ENCODE measurements around the gene GART. TPM values are rescaled to one million over a fixed set of nuclear protein-coding genes. Genes with fewer than 3 reads are reported as not detected.

The GART gene
- polyA plus RNA-seq, 3 donors = 7.4 to 28.6 (median 26.1) TPM

DNA sequence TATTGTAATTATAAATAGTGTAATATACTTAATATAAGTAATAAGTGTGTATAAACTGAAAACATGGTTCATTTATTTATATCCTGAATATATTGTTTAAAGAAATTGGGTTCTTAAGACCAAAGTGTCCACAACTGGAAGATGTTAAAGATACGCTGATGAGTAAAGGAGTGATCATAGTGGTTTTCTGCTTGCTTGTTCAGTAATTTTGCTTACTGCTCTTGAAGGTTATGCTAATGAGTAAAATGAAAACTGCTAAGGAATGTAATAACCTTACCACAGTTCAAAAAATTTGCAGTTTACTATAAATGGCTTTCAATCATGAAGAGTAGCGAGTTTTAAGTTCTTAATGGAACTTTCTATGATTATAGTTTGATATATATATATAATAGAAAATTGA, 24.6 kb upstream of the GART start:
- no peak overlapping the region for H3K9ac ChIP-seq (ENCODE audit: insufficient read depth, low read length, poor library complexity, severe bottlenecking)
- WGBS (ENCODE audit: insufficient coverage) = no CpG with 5 or more reads among the region's 2 CpGs
- H3K4me1 Mint-ChIP-seq = no peaks in the 10 kb centered on the region

DNA sequence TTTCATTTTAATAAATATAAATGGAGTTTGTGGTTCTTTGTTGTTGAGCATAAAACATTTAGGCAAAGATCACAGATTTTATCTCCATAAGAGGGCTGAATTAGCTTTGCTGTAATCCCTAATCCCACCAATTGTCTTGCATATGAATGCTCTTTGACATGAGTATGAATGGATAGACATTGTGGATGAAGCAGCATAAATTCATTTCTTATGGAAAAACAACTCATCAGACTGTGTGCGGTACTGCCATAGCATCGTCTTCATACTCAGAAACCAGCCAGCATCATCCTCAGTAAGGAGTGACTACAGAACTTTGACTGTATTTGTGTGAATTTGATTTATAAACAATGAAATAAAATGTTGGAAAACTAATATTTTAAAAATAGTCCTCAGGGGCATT, 20.5 kb upstream of the GART start:
- Histone ChIP-seq H3K9ac (ENCODE audit: insufficient read depth, low read length, poor library complexity, severe bottlenecking) (no peak overlapping the region), H4K20me1 (ENCODE audit: insufficient read depth, low read length) (peaks cover 95% of the 10 kb centered on the region), H3K27ac (ENCODE audit: low read depth in 1 of 2, low read length in 2 of 2) (no peak overlapping the region), H3K4me3 (replicated peaks in 1 of 3; ENCODE audit: low read depth in 2 of 3, low read length in 3 of 3) (no peak overlapping the region), H3K9me3 (replicated peaks in 1 of 2; ENCODE audit: control insufficient read depth in 1 of 2, insufficient read depth in 1 of 2, low read length in 2 of 2) (no peaks in the 10 kb centered on the region), H3K36me3 (replicated peaks in 1 of 2; ENCODE audit: control insufficient read depth in 1 of 2, insufficient read depth in 2 of 2, low read length in 2 of 2) (peaks cover 77 to 94% of the 10 kb centered on the region in 2 donors), H3K27me3 (ENCODE audit: control insufficient read depth in 2 of 2, insufficient read depth in 2 of 2, low read length in 2 of 2) (no peaks in the 10 kb centered on the region), H2AFZ (ENCODE audit: insufficient read depth, low read depth, low read length, poor library complexity, severe bottlenecking) (no peak overlapping the region), H3K79me2 (ENCODE audit: insufficient read depth, low read length) (peaks cover 78% of the 10 kb centered on the region), H3K4me2 (replicated peaks; ENCODE audit: extremely low read depth, low read length, poor library complexity, severe bottlenecking) (no peak overlapping the region), H3K4me1 (ENCODE audit: control insufficient read depth in 1 of 2, insufficient read depth in 2 of 2, low read length in 2 of 2) (no peaks in the 10 kb centered on the region)
- no peaks in the 10 kb centered on the region for H3K9me3 Mint-ChIP-seq
- H3K4me1 Mint-ChIP-seq = no peaks in the 10 kb centered on the region
- TF ChIP-seq, protein P1, sequence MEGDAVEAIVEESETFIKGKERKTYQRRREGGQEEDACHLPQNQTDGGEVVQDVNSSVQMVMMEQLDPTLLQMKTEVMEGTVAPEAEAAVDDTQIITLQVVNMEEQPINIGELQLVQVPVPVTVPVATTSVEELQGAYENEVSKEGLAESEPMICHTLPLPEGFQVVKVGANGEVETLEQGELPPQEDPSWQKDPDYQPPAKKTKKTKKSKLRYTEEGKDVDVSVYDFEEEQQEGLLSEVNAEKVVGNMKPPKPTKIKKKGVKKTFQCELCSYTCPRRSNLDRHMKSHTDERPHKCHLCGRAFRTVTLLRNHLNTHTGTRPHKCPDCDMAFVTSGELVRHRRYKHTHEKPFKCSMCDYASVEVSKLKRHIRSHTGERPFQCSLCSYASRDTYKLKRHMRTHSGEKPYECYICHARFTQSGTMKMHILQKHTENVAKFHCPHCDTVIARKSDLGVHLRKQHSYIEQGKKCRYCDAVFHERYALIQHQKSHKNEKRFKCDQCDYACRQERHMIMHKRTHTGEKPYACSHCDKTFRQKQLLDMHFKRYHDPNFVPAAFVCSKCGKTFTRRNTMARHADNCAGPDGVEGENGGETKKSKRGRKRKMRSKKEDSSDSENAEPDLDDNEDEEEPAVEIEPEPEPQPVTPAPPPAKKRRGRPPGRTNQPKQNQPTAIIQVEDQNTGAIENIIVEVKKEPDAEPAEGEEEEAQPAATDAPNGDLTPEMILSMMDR (IDR thresholded peaks at IDR 0.05) = no peak
- no peaks in the 10 kb centered on the region for H3K27me3 Mint-ChIP-seq (ENCODE audit: low read depth in 3 of 3)
- intact Hi-C loops (cut with micrococcal nuclease) = no loop called here
- H3K4me3 Mint-ChIP-seq = no peak overlapping the region
- DNase-seq = no peak
- peak overlapping the region in 1 of 7 donors; percentile 22 for H3K27ac Mint-ChIP-seq
- peaks cover 52 to 76% of the 10 kb centered on the region in 2 donors for H3K36me3 Mint-ChIP-seq
- WGBS (ENCODE audit: insufficient coverage) = no CpG with 5 or more reads among the region's 2 CpGs

More for the DNA sequence above, 24.6 kb upstream of the GART start:
- Mint-ChIP-seq H3K9me3 (no peaks in the 10 kb centered on the region), H3K36me3 (peaks cover 42 to 65% of the 10 kb centered on the region in 2 donors), H3K4me3 (no peak overlapping the region), H3K27ac (no peak overlapping the region), H3K27me3 (ENCODE audit: low read depth in 3 of 3) (no peaks in the 10 kb centered on the region)
- TF ChIP-seq, protein P1 (IDR thresholded peaks at IDR 0.05) = no peak
- Histone ChIP-seq H4K20me1 (ENCODE audit: insufficient read depth, low read length) (peaks cover 95% of the 10 kb centered on the region), H3K27me3 (ENCODE audit: control insufficient read depth in 2 of 2, insufficient read depth in 2 of 2, low read length in 2 of 2) (no peaks in the 10 kb centered on the region), H3K79me2 (ENCODE audit: insufficient read depth, low read length) (peaks cover 79% of the 10 kb centered on the region), H3K36me3 (replicated peaks in 1 of 2; ENCODE audit: control insufficient read depth in 1 of 2, insufficient read depth in 2 of 2, low read length in 2 of 2) (peaks cover 75 to 94% of the 10 kb centered on the region in 2 donors), H3K4me1 (ENCODE audit: control insufficient read depth in 1 of 2, insufficient read depth in 2 of 2, low read length in 2 of 2) (no peaks in the 10 kb centered on the region), H3K4me3 (replicated peaks in 1 of 3; ENCODE audit: low read depth in 2 of 3, low read length in 3 of 3) (no peak overlapping the region), H3K9me3 (replicated peaks in 1 of 2; ENCODE audit: control insufficient read depth in 1 of 2, insufficient read depth in 1 of 2, low read length in 2 of 2) (no peaks in the 10 kb centered on the region), H3K27ac (ENCODE audit: low read depth in 1 of 2, low read length in 2 of 2) (no peak overlapping the region), H2AFZ (ENCODE audit: insufficient read depth, low read depth, low read length, poor library complexity, severe bottlenecking) (no peak overlapping the region), H3K4me2 (replicated peaks; ENCODE audit: extremely low read depth, low read length, poor library complexity, severe bottlenecking) (no peak overlapping the region)
- intact Hi-C loops (cut with micrococcal nuclease) = no loop called here
- DNase-seq = no peak
